ENCODE measurements around the gene RNPS1.

DNA sequence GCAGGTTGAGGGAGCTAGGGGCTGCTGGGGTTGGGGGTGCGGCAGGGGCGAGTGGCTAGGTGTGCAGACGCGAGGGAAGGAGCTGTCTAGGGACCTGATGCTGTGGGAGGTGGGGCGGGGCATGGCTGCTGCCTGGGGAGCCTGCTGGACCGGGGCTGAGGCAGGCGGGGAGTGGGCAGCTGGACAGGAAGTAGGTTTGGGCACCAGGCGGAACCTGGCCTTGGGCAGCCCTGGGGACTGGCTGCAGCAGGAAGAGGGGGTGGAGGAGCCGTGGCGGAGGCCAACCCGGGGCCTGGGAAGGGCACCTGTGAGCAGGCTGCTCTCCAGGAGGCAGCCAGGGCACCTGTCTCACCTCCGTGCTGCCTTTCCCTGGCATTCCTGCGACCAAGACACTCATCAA lies 37.5 kb downstream of the RNPS1 start:
- TF ChIP-seq, protein P1, sequence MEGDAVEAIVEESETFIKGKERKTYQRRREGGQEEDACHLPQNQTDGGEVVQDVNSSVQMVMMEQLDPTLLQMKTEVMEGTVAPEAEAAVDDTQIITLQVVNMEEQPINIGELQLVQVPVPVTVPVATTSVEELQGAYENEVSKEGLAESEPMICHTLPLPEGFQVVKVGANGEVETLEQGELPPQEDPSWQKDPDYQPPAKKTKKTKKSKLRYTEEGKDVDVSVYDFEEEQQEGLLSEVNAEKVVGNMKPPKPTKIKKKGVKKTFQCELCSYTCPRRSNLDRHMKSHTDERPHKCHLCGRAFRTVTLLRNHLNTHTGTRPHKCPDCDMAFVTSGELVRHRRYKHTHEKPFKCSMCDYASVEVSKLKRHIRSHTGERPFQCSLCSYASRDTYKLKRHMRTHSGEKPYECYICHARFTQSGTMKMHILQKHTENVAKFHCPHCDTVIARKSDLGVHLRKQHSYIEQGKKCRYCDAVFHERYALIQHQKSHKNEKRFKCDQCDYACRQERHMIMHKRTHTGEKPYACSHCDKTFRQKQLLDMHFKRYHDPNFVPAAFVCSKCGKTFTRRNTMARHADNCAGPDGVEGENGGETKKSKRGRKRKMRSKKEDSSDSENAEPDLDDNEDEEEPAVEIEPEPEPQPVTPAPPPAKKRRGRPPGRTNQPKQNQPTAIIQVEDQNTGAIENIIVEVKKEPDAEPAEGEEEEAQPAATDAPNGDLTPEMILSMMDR (IDR thresholded peaks at IDR 0.05; ENCODE audit: low read depth, low read length), result no peak
- no peak for TF ChIP-seq EZH2phosphoT487 (IDR thresholded peaks at IDR 0.05; ENCODE audit: low read depth)

Measured in OCI-LY3 (cell line).